ENCODE results near the gene SOX12. TPM values are rescaled to one million over a fixed set of nuclear protein-coding genes. Genes with fewer than 3 reads are reported as not detected.

SOX12 gene
- total RNA-seq, 1 donor from 2014 or later: 30.8 TPM

- peak overlapping the region; percentile 28 for H3K27ac Mint-ChIP-seq (ENCODE audit: unreplicated experiment)
- no peak for TF ChIP-seq CTCF (IDR thresholded peaks at IDR 0.05)
- H3K4me1 Mint-ChIP-seq (ENCODE audit: unreplicated experiment): peaks cover 34% of the 10 kb centered on the region
- DNase-seq (ENCODE audit: extremely low spot score, unreplicated experiment): no peak
- H3K36me3 Mint-ChIP-seq (ENCODE audit: unreplicated experiment): no peaks in the 10 kb centered on the region
- no peaks in the 10 kb centered on the region for H3K9me3 Mint-ChIP-seq (ENCODE audit: unreplicated experiment)
- no peaks in the 10 kb centered on the region for H3K27me3 Mint-ChIP-seq (ENCODE audit: unreplicated experiment)
- no peak overlapping the region for H3K4me3 Mint-ChIP-seq (ENCODE audit: unreplicated experiment)
Measured at GRCh38 chr20:311609-312008, 13.7 kb upstream of the SOX12 start.

DNA sequence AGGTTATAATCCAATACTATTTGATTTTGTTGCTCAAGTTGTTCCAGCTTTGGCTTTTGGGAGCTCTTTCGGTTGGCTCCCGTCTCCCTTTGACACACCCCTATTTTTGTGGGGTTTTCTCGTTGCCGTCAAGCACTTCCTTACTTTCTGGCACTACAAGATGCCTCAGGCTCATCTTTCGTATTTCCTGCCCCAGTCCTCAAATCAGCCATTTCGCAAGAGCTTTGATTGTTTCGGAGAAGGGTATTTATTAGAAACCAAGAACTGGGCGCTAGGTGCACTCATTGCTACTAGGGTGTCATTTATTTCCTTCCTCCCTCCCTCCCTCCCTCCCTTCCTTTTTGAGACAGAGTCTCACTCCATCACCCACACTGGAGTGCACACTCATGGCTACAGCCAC lies 13.3 kb upstream of the SOX12 start:
- Mint-ChIP-seq H3K27me3 (ENCODE audit: unreplicated experiment) (no peaks in the 10 kb centered on the region), H3K27ac (ENCODE audit: unreplicated experiment) (no peak overlapping the region), H3K9me3 (ENCODE audit: unreplicated experiment) (no peaks in the 10 kb centered on the region), H3K4me1 (ENCODE audit: unreplicated experiment) (peaks cover 34% of the 10 kb centered on the region), H3K36me3 (ENCODE audit: unreplicated experiment) (peaks cover 2% of the 10 kb centered on the region), H3K4me3 (ENCODE audit: unreplicated experiment) (no peak overlapping the region)
- DNase-seq (ENCODE audit: extremely low spot score, unreplicated experiment): no peak
- no peak for TF ChIP-seq CTCF (IDR thresholded peaks at IDR 0.05)

GRCh38 chr20:312866-313265 lies 12.5 kb upstream of the SOX12 start:
- Mint-ChIP-seq H3K4me3 (ENCODE audit: unreplicated experiment) (no peak overlapping the region), H3K9me3 (ENCODE audit: unreplicated experiment) (no peaks in the 10 kb centered on the region), H3K27me3 (ENCODE audit: unreplicated experiment) (no peaks in the 10 kb centered on the region), H3K4me1 (ENCODE audit: unreplicated experiment) (peaks cover 32% of the 10 kb centered on the region), H3K27ac (ENCODE audit: unreplicated experiment) (no peak overlapping the region), H3K36me3 (ENCODE audit: unreplicated experiment) (peaks cover 3% of the 10 kb centered on the region)
- no peak for DNase-seq (ENCODE audit: extremely low spot score, unreplicated experiment)
- no peak for TF ChIP-seq CTCF (IDR thresholded peaks at IDR 0.05)

- Mint-ChIP-seq H3K36me3 (ENCODE audit: unreplicated experiment) (peaks cover 4% of the 10 kb centered on the region), H3K4me3 (ENCODE audit: unreplicated experiment) (no peak overlapping the region), H3K27me3 (ENCODE audit: unreplicated experiment) (no peaks in the 10 kb centered on the region), H3K4me1 (ENCODE audit: unreplicated experiment) (peaks cover 30% of the 10 kb centered on the region), H3K9me3 (ENCODE audit: unreplicated experiment) (no peaks in the 10 kb centered on the region), H3K27ac (ENCODE audit: unreplicated experiment) (no peak overlapping the region)
- no peak for DNase-seq (ENCODE audit: extremely low spot score, unreplicated experiment)
- TF ChIP-seq CTCF (IDR thresholded peaks at IDR 0.05): no peak
Measured at GRCh38 chr20:313402-313801, 11.9 kb upstream of the SOX12 start.

GRCh38 chr20:313948-314347 lies 11.4 kb upstream of the SOX12 start:
- peaks cover 6% of the 10 kb centered on the region for H3K36me3 Mint-ChIP-seq (ENCODE audit: unreplicated experiment)
- no peak for DNase-seq (ENCODE audit: extremely low spot score, unreplicated experiment)

More at GRCh38 chr20:313948-314347, 11.4 kb upstream of the SOX12 start:
- TF ChIP-seq CTCF (IDR thresholded peaks at IDR 0.05): no peak
- peaks cover 26% of the 10 kb centered on the region for H3K4me1 Mint-ChIP-seq (ENCODE audit: unreplicated experiment)
- no peak overlapping the region for H3K4me3 Mint-ChIP-seq (ENCODE audit: unreplicated experiment)
- no peaks in the 10 kb centered on the region for H3K27me3 Mint-ChIP-seq (ENCODE audit: unreplicated experiment)
- no peak overlapping the region for H3K27ac Mint-ChIP-seq (ENCODE audit: unreplicated experiment)
- no peaks in the 10 kb centered on the region for H3K9me3 Mint-ChIP-seq (ENCODE audit: unreplicated experiment)
